Suprapubic skin (tissue), 4 donors: ENCODE results near the gene NEU2. TPM values are rescaled to one million over a fixed set of nuclear protein-coding genes. Genes with fewer than 3 reads are reported as not detected.
"Not testable (repeated sequence)": the region's sequence is repeated elsewhere in the genome, so short reads cannot be mapped to it uniquely, and the experiment has no call there.

Source experiments
- DNase-seq, 2 donors: peaks; one replicate each; pipeline ENCODE4 v3.0.0-alpha.2; 2019; ENCODE audit warnings: low spot score in 2 of 2
- H3K27ac ChIP-seq: fragments of 200-600 bp; sonication (generic); one replicate; pipeline ENCODE4 v1.5.1; 2019
- H3K27me3 ChIP-seq: fragments of 200-600 bp; sonication (generic); one replicate; pipeline ENCODE4 v1.5.1; 2019
- H3K36me3 ChIP-seq: fragments of 200-600 bp; sonication (generic); one replicate; pipeline ENCODE4 v1.5.1; 2019
- H3K4me1 ChIP-seq: fragments of 200-600 bp; sonication (generic); one replicate; pipeline ENCODE4 v1.5.1; 2019
- H3K4me3 ChIP-seq: fragments of 200-600 bp; sonication (generic); one replicate; pipeline ENCODE4 v1.5.1; 2019; ENCODE audit warnings: mild to moderate bottlenecking
- H3K9me3 ChIP-seq: fragments of 200-600 bp; sonication (generic); one replicate; pipeline ENCODE4 v1.5.1; 2019
- EP300 ChIP-seq: sonication (generic); formaldehyde crosslinking; IDR thresholded peaks from one replicate; pipeline ENCODE4 v1.6.1; 2017; ENCODE audit warnings: antibody characterized with exemption
- POLR2A ChIP-seq, 2 donors: fragments of 450-650 bp; IDR thresholded peaks; one replicate each; pipeline ENCODE4 v1.6.1; 2017; ENCODE audit warnings: antibody characterized with exemption in 2 of 2, mild to moderate bottlenecking in 2 of 2, moderate library complexity in 2 of 2
- POLR2AphosphoS5 ChIP-seq, 3 donors: sonication (generic); formaldehyde crosslinking; IDR thresholded peaks; one replicate each; pipeline ENCODE4 v1.6.1; 2017; ENCODE audit warnings: antibody characterized with exemption in 3 of 3
- WGBS: methylation state at CpG from one replicate; pipeline ENCODE4 v1.1.5; 2018; 5-methylcytosine and 5-hydroxymethylcytosine counted together
- total RNA-seq, 4 donors: library from RNA; depleted of rRNA; stranded (reverse); fragments of >200 nt; gene quantifications; one replicate each; pipeline ENCODE4 v1.1.0, GENCODE V29; 2016
- TF ChIP-seq, protein P1 (sequence below), 2 donors: fragments of 200-600 bp in 1 of 2; fragments of 450-650 bp in 1 of 2; sonication (generic) in 1 of 2; IDR thresholded peaks; one replicate each; pipeline ENCODE4 v1.5.1; 2016 to 2019; ENCODE audit warnings: antibody characterized with exemption in 2 of 2, mild to moderate bottlenecking in 1 of 2, moderate library complexity in 1 of 2

NEU2 gene
- total RNA-seq, 4 donors from 2014 or later, result 1.7 to 19.9 (median 5.8) TPM

DNA sequence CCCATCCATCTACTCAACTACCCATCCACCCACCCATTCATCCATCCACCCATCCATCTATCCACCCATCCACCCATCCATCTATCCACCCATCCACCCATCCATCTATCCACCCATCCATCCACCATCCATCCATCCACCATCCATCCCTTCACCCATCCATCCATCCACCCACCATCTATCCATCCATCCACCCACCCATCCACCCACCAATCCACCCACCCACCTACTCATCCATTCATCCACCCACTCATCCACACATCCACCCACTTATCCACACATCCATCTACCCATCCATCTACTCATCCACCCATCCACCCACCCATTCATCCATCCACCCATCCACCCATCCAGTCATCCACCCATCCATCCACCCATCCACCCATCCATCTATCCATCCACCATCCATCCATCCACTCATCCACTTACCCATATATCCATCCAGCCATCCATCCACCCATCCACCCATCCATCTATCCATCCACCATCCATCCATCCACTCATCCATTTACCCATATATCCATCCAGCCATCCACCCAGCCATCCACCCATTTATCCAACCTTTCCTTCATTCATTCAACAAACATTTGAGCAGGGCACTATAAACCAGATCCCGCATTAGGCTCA is 17.3 kb upstream of the NEU2 start:
- DNase-seq, result peak in 1 of 2 donors; percentile 26
- TF ChIP-seq, protein P1, sequence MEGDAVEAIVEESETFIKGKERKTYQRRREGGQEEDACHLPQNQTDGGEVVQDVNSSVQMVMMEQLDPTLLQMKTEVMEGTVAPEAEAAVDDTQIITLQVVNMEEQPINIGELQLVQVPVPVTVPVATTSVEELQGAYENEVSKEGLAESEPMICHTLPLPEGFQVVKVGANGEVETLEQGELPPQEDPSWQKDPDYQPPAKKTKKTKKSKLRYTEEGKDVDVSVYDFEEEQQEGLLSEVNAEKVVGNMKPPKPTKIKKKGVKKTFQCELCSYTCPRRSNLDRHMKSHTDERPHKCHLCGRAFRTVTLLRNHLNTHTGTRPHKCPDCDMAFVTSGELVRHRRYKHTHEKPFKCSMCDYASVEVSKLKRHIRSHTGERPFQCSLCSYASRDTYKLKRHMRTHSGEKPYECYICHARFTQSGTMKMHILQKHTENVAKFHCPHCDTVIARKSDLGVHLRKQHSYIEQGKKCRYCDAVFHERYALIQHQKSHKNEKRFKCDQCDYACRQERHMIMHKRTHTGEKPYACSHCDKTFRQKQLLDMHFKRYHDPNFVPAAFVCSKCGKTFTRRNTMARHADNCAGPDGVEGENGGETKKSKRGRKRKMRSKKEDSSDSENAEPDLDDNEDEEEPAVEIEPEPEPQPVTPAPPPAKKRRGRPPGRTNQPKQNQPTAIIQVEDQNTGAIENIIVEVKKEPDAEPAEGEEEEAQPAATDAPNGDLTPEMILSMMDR (IDR thresholded peaks at IDR 0.05), result no peak
- no peak for TF ChIP-seq POLR2A (IDR thresholded peaks at IDR 0.05)
- no peak for TF ChIP-seq POLR2AphosphoS5 (IDR thresholded peaks at IDR 0.05)
- TF ChIP-seq EP300, result no peak
- H3K27ac ChIP-seq, result no peak overlapping the region
- WGBS, result 94% methylated on average over 1 of the region's 1 CpG
- no peaks in the 10 kb centered on the region for H3K27me3 ChIP-seq
- H3K4me3 ChIP-seq, result no peak overlapping the region
- no peaks in the 10 kb centered on the region for H3K9me3 ChIP-seq
- no peaks in the 10 kb centered on the region for H3K36me3 ChIP-seq
- H3K4me1 ChIP-seq, result no peaks in the 10 kb centered on the region

DNA sequence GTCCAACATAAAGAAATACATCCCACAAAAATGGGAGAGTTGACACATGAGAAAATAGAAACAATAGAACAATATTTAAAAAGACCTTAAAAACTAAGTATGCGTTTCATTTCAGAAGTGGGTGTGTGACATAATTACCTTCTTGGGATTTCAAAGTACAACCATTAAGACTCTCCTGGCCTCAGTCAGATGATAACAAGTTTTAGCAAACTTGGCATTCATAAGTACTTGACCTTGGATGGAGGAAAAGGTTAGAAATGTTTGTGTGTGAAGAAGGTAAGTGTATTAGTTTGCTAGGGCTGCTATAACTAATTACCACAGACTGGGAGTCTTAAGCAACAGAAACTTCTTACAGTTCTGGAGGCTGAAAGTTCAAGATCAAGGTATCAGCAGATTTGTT is 14.5 kb upstream of the NEU2 start:
- H3K4me3 ChIP-seq, result no peak overlapping the region
- no peaks in the 10 kb centered on the region for H3K27me3 ChIP-seq
- no peak overlapping the region for H3K27ac ChIP-seq
- H3K36me3 ChIP-seq, result no peaks in the 10 kb centered on the region
- DNase-seq, result no peak
- no peaks in the 10 kb centered on the region for H3K4me1 ChIP-seq
- TF ChIP-seq EP300, result no peak
- TF ChIP-seq POLR2AphosphoS5 (IDR thresholded peaks at IDR 0.05), result no peak
- no peak for TF ChIP-seq POLR2A (IDR thresholded peaks at IDR 0.05)
- TF ChIP-seq, protein P1 (IDR thresholded peaks at IDR 0.05), result no peak
- WGBS, result 89% methylated on average over 1 of the region's 1 CpG
- no peaks in the 10 kb centered on the region for H3K9me3 ChIP-seq

DNA sequence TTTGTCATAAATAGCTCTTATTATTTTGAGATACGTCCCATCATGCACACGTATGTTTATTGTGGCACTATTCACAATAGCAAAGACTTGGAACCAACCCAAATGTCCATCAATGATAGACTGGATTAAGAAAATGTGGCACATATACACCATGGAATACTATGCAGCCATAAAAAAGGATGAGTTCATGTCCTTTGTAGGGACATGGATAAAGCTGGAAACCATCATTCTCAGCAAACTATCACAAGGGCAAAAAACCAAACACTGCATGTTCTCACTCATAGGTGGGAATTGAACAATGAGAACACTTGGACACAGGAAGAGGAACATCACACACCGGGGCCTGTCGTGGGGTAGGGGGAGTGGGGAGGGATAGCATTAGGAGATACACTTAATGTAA is 12.9 kb upstream of the NEU2 start:
- H3K4me1 ChIP-seq, H3K27ac ChIP-seq, H3K36me3 ChIP-seq, H3K9me3 ChIP-seq, H3K4me3 ChIP-seq, DNase-seq, H3K27me3 ChIP-seq: not testable (repeated sequence)
- WGBS, result 93% methylated on average over 4 of the region's 4 CpGs

DNA sequence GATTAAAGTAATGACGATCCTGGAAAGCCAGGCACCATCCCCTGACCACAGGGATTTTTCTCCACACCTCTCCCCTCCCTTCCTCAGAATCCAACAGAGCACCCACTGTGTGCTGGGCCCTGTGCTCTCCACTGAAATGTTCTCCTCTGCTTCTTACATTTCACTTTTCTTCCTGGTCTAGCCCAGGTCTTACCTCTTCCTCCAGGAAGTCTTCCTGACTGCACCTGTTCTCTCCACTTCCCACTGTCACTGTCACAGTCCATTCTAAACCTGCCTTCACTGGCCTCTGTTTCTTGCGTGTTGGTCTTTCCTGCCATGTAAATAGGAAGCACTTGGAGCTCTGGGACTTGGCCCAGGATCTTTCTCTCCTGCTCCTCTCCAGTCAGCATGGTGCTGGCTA is 12.0 kb upstream of the NEU2 start:
- no peaks in the 10 kb centered on the region for H3K9me3 ChIP-seq
- TF ChIP-seq POLR2A (IDR thresholded peaks at IDR 0.05) (no peak), EP300 (no peak), POLR2AphosphoS5 (IDR thresholded peaks at IDR 0.05) (no peak)
- TF ChIP-seq, protein P1 (IDR thresholded peaks at IDR 0.05), result no peak
- DNase-seq, result no peak
- no peak overlapping the region for H3K4me3 ChIP-seq
- no peaks in the 10 kb centered on the region for H3K27me3 ChIP-seq
- 83% methylated on average over 2 of the region's 2 CpGs for WGBS
- H3K27ac ChIP-seq, result no peak overlapping the region
- no peaks in the 10 kb centered on the region for H3K4me1 ChIP-seq
- H3K36me3 ChIP-seq, result no peaks in the 10 kb centered on the region

DNA sequence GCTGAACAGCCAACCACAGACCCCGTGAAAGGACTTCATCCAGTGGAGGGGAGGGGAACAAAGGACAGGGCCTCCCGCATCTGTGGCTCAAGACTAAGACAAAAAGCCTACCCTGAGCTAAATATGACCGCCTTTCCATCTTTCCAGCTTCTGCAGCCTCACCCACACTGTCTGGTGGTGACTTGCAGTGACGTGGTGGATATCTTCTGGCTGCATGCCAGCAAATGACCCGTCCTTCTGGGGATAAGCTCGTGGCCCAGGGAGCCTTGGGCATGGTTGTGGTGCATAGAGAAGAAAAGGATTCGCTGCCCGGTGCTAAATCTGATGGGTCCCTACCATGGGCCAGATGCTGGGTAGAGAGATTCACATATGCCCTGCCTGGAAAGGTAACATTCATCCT is 10.7 kb upstream of the NEU2 start:
- H3K27ac ChIP-seq, result no peak overlapping the region
- WGBS, result 74% methylated on average over 8 of the region's 8 CpGs
- no peak for TF ChIP-seq POLR2AphosphoS5 (IDR thresholded peaks at IDR 0.05)
- TF ChIP-seq, protein P1 (IDR thresholded peaks at IDR 0.05), result no peak
- H3K4me1 ChIP-seq, result no peaks in the 10 kb centered on the region
- no peak overlapping the region for H3K4me3 ChIP-seq
- DNase-seq, result no peak
- H3K36me3 ChIP-seq, result no peaks in the 10 kb centered on the region
- no peaks in the 10 kb centered on the region for H3K27me3 ChIP-seq
- no peaks in the 10 kb centered on the region for H3K9me3 ChIP-seq

DNA sequence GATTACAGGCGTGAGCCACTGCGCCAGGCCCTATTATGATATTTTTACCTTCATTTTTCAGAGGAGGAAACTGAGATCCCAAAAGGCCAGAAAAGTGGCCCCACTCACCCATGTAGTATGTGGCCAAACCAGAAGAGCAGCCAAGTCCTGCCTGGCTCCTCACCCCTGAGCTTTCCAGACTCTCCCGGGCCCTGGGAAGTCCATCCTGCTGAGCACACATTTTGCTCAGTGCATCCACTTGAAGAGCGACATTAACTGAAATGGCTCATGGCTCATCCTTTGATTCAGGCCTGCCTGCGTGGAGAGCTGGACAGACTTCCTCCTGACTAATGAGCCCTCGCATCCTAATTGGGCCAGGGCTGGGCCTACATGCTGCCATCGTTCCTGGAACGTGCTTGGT is 9.9 kb upstream of the NEU2 start:
- Histone ChIP-seq H3K9me3 (no peaks in the 10 kb centered on the region), H3K27ac (no peak overlapping the region), H3K36me3 (no peaks in the 10 kb centered on the region), H3K4me1 (no peaks in the 10 kb centered on the region), H3K4me3 (no peak overlapping the region), H3K27me3 (no peaks in the 10 kb centered on the region)
- 96% methylated on average over 6 of the region's 8 CpGs for WGBS
- no peak for DNase-seq
- TF ChIP-seq EP300, result no peak
- no peak for TF ChIP-seq POLR2A (IDR thresholded peaks at IDR 0.05)
- TF ChIP-seq, protein P1 (IDR thresholded peaks at IDR 0.05), result no peak
- no peak for TF ChIP-seq POLR2AphosphoS5 (IDR thresholded peaks at IDR 0.05)
